Activated CD4-positive, alpha-beta T cell treated with anti-CD3 and anti-CD28 coated beads, Interleukin-2, amount 10 ng/mL, durations not matched to agents 7 days and 5 days (primary cell): ENCODE results near the gene PTPRN2. TPM values are rescaled to one million over a fixed set of nuclear protein-coding genes. Genes with fewer than 3 reads are reported as not detected.

ENCODE experiments used
- CTCF ChIA-PET: fragments of 350-600 bp; sonication (Branson Sonifier 250); formaldehyde crosslinking; loops from one replicate; lab custom pipeline; 2021; ENCODE audit warnings: antibody characterized with exemption; lab: Charles Lee
- POLR2A ChIA-PET: fragments of 350-600 bp; sonication (Branson Sonifier 250); formaldehyde crosslinking; loops from one replicate; lab custom pipeline; 2021; ENCODE audit warnings: antibody characterized with exemption; lab: Charles Lee
- DNase-seq: peaks from one replicate; pipeline ENCODE4 v3.0.0-alpha.2; 2020
- H3K27ac Mint-ChIP-seq: one replicate; pipeline ENCODE4 v1.8.0; 2021; ENCODE audit warnings: mild to moderate bottlenecking, moderate library complexity, mixed read lengths
- H3K27me3 Mint-ChIP-seq: one replicate; pipeline ENCODE4 v1.8.0; 2021; ENCODE audit warnings: mixed read lengths
- H3K36me3 Mint-ChIP-seq: one replicate; pipeline ENCODE4 v1.8.0; 2021; ENCODE audit warnings: low read depth, mixed read lengths
- H3K4me1 Mint-ChIP-seq: one replicate; pipeline ENCODE4 v1.8.0; 2021; ENCODE audit warnings: mixed read lengths
- H3K4me3 Mint-ChIP-seq: one replicate; pipeline ENCODE4 v1.8.0; 2021; ENCODE audit warnings: mild to moderate bottlenecking, moderate library complexity, mixed read lengths
- H3K9me3 Mint-ChIP-seq: one replicate; pipeline ENCODE4 v1.8.0; 2021; ENCODE audit warnings: mixed read lengths
- total RNA-seq, 2 experiments: library from RNA; stranded (reverse); gene quantifications; one replicate each; pipeline ENCODE4 v1.2.3, GENCODE V29; 2021

The PTPRN2 gene
- total RNA-seq, 2 experiments from 2014 or later = 2.6 to 2.7 TPM

DNA sequence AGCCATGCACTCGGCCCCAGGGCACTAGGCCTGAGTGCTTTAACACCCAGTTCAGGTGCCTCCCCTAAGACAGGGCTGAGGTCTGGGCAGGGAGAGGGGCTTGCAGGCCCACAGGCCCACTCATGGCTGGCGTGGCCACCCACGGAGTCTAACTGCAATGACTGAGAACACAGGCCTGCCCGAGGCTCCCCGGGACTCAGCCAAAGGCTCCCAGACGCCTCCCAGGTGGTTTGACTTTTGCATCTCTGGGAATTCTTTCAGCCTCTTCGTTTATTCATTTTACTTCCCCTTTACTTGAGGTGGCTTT lies 37.3 kb downstream of the PTPRN2 start:
- H3K4me1 Mint-ChIP-seq = no peaks in the 10 kb centered on the region
- no peak overlapping the region for H3K4me3 Mint-ChIP-seq
- POLR2A ChIA-PET = no interaction called here
- no peaks in the 10 kb centered on the region for H3K27me3 Mint-ChIP-seq
- no peak for DNase-seq
- CTCF ChIA-PET = no interaction called here
- no peaks in the 10 kb centered on the region for H3K9me3 Mint-ChIP-seq
- no peaks in the 10 kb centered on the region for H3K36me3 Mint-ChIP-seq
- no peak overlapping the region for H3K27ac Mint-ChIP-seq

DNA sequence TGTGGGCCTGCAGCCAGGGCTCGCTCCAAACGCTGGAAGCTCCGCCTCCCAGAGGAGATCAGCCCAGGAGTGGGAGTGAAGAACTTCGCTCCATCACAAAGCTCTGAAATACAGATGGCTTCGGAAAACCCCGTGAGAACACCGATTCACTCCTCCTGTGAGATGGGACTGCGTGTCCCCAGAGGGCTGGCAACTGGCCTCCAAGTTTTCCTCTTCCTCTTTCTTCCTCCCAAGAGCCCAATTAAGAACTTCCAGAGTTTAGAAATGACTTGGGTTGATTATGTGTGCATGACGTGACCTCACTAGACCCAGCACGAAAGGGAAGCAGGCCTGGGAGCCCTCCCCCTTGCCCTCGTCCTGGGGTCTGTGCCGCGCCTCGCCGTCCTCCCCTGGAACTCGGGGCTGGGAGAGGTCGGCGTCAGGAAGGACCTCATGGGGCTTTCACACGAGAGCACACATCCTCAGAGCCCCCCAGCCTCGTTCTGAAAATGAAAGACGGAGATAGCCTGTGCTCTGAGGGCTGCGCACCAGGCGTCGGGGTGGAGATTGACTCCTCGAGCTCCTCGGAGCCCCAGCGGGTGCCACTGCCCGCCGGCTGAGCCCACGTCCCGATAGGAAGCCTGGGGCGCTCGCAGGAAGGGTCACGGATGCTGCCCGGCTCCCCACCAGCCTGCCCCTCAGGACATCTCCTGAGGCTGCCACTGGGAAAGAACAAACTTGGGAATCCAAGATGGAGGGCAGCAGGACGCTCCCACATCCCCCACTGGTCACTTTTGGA lies 37.8 kb downstream of the PTPRN2 start:
- Mint-ChIP-seq H3K27me3 (no peaks in the 10 kb centered on the region), H3K4me1 (no peaks in the 10 kb centered on the region), H3K27ac (no peak overlapping the region)

DNA sequence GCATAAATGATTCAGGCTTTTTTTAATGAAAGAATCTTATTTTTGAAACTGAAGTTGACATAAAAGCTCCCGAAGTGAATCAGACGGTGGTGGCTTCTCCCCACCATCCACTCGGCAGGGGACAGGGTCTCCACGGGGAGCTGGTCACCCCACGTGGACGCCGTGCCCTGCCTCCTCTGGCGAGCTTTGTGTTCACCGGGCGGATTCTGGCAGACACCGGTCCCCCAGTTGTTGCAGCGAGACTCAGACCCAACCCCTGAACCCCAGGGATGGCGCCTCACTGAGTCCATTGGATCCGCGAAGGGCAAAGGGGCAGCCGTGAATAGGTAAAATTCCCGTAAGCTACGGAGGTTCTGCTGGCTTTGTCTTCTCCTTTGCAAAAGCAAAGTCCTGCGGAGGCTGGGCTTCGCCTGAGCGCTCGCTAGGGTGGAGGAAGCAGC lies 38.4 kb downstream of the PTPRN2 start:
- no peaks in the 10 kb centered on the region for H3K27me3 Mint-ChIP-seq
- H3K9me3 Mint-ChIP-seq = no peaks in the 10 kb centered on the region
- POLR2A ChIA-PET = no interaction called here
- H3K36me3 Mint-ChIP-seq = no peaks in the 10 kb centered on the region
- no peak overlapping the region for H3K27ac Mint-ChIP-seq
- no peak for DNase-seq
- CTCF ChIA-PET = no interaction called here
- H3K4me3 Mint-ChIP-seq = no peak overlapping the region
- H3K4me1 Mint-ChIP-seq = no peaks in the 10 kb centered on the region

More for the DNA sequence above, 37.8 kb downstream of the PTPRN2 start:
- H3K36me3 Mint-ChIP-seq = no peaks in the 10 kb centered on the region
- DNase-seq = no peak
- ChIA-PET POLR2A (no interaction called here), CTCF (no interaction called here)
- no peaks in the 10 kb centered on the region for H3K9me3 Mint-ChIP-seq
- H3K4me3 Mint-ChIP-seq = no peak overlapping the region

DNA sequence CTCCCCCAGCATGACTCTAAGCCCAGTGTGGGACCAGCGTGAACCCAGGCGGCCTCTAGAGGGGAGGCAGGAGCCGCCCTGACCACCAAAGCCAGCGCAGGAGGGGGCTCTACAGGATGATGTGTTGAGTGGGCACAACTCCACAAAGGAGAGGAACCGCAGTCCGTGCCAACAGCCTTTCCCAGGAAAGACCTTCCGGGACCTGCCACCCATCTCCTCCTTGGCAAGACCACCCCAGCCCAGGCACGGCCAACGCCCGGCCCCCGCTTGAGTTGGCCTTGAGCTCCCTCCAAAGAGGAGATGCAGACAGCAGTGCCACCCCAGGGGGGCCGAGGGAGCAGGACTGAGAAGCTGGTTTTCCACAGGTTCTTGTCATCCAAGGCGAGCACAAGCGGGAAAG lies 38.9 kb downstream of the PTPRN2 start:
- Mint-ChIP-seq H3K36me3 (no peaks in the 10 kb centered on the region), H3K27me3 (no peaks in the 10 kb centered on the region), H3K4me1 (no peaks in the 10 kb centered on the region), H3K4me3 (no peak overlapping the region), H3K27ac (no peak overlapping the region), H3K9me3 (no peaks in the 10 kb centered on the region)
- CTCF ChIA-PET = no interaction called here
- POLR2A ChIA-PET = no interaction called here
- no peak for DNase-seq

DNA sequence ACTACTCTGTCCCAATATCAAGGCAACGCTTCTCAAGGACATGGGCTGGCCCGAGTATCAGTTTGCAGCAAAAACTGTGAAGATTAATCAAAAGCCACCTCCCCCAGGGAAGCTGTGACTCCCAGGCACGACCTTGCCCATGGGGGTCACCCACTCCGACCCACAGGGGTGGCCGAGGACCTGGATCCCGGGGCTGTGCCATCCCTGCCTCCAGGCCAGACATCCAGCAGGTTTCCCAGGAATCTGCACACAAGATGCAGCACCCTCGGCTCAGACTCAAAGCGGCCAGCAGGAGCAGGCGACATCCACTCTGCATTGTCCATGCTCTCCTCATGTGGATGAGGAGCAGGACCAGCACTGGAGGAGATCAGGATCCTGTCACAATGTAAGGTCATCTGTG lies 39.8 kb downstream of the PTPRN2 start:
- no peak overlapping the region for H3K4me3 Mint-ChIP-seq
- no peak overlapping the region for H3K27ac Mint-ChIP-seq
- H3K36me3 Mint-ChIP-seq = no peaks in the 10 kb centered on the region
- ChIA-PET CTCF (no interaction called here), POLR2A (no interaction called here)
- DNase-seq = no peak
- no peaks in the 10 kb centered on the region for H3K4me1 Mint-ChIP-seq
- no peaks in the 10 kb centered on the region for H3K9me3 Mint-ChIP-seq
- H3K27me3 Mint-ChIP-seq = no peaks in the 10 kb centered on the region

DNA sequence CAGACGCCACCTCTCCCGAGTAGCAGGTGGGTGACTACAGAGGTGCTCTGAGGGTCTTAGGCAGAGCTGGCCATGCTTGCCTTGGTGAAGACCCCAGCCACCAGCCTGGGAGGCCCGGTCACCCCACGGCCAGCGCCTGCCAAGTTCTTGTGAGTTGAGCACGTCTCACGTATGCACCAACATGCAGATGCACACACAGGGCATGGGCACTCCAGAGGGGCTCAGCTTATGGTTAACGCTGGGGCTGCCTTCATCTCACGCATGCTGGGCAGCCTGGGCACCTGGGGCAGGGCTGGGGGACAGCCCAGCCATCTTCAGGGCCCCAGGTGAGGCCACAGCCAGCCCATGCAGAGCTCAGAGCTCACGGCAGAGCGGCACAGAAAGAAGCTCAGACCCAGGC lies 41.0 kb downstream of the PTPRN2 start:
- no peaks in the 10 kb centered on the region for H3K27me3 Mint-ChIP-seq
- no peaks in the 10 kb centered on the region for H3K4me1 Mint-ChIP-seq
- no peak overlapping the region for H3K27ac Mint-ChIP-seq
- no peaks in the 10 kb centered on the region for H3K9me3 Mint-ChIP-seq
- ChIA-PET CTCF (no interaction called here), POLR2A (no interaction called here)
- H3K36me3 Mint-ChIP-seq = no peaks in the 10 kb centered on the region
- DNase-seq = no peak
- H3K4me3 Mint-ChIP-seq = no peak overlapping the region

DNA sequence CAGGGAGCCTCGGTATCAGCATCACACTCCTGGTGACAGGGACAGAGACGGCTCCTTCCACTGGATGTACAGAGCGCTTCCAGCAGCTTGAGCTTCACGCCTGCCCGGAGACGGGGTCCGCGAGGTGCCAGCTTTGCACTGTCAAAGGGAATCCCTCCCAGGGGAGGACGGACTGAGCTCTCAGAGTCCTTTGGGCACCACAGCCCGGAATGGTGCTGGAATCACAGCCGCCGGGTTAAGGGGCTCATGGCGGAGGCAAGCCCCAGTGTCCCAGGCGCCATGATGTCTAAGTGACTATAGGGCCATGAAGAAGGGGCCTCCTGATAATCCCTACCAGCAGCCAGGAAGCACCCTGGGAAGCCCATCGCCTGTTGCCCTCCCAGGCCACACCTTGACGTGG lies 41.4 kb downstream of the PTPRN2 start:
- DNase-seq = no peak
- CTCF ChIA-PET = no interaction called here
- POLR2A ChIA-PET = no interaction called here
- no peaks in the 10 kb centered on the region for H3K36me3 Mint-ChIP-seq
- no peak overlapping the region for H3K27ac Mint-ChIP-seq
- H3K27me3 Mint-ChIP-seq = no peaks in the 10 kb centered on the region
- no peaks in the 10 kb centered on the region for H3K9me3 Mint-ChIP-seq
- no peak overlapping the region for H3K4me3 Mint-ChIP-seq
- H3K4me1 Mint-ChIP-seq = no peaks in the 10 kb centered on the region

DNA sequence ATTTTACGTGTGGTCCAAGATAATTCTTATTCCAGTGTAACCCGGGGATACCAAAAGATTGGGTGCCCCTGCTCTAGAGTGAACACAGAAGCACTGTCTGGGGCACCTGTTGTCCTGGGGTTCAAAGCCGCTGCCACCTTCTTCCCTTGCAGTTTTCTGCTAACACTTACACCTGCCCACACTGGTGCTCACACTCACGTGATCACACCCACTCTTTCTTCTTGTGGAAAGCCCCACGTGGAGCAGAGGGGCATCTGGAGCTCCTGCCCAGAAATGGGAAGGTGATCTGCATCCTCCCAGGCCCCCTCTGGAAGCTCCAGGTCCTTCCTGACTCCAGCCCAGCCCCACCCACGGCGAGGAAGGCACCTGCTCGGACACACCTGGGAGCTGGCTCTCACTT lies 42.9 kb downstream of the PTPRN2 start:
- Mint-ChIP-seq H3K4me3 (no peak overlapping the region), H3K27ac (no peak overlapping the region), H3K9me3 (no peaks in the 10 kb centered on the region), H3K4me1 (no peaks in the 10 kb centered on the region), H3K27me3 (no peaks in the 10 kb centered on the region), H3K36me3 (no peaks in the 10 kb centered on the region)
- no peak for DNase-seq
- POLR2A ChIA-PET = no interaction called here
- CTCF ChIA-PET = no interaction called here

DNA sequence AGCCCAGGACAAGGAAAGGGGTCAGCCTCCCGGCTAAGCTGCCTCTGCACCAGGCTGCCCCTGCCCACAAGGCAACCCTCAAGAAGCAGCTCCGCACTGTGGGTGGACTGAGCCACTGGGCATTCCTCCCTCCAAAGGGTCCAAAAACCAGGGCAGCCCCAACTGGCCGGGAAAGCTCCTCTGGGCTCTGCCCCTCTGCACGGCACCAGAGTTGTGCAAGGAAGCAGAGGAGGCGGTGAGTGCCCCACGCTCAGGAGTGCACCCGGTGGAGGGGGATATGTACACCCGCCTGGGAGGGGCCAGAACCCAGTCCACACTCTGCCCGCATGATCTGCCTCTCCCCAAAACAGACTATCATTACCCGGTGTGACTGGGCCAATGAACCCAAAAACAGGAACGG lies 43.8 kb downstream of the PTPRN2 start:
- Mint-ChIP-seq H3K9me3 (no peaks in the 10 kb centered on the region), H3K36me3 (no peaks in the 10 kb centered on the region), H3K27me3 (no peaks in the 10 kb centered on the region), H3K27ac (no peak overlapping the region), H3K4me1 (no peaks in the 10 kb centered on the region), H3K4me3 (no peak overlapping the region)
- POLR2A ChIA-PET = no interaction called here
- DNase-seq = no peak
- CTCF ChIA-PET = no interaction called here

DNA sequence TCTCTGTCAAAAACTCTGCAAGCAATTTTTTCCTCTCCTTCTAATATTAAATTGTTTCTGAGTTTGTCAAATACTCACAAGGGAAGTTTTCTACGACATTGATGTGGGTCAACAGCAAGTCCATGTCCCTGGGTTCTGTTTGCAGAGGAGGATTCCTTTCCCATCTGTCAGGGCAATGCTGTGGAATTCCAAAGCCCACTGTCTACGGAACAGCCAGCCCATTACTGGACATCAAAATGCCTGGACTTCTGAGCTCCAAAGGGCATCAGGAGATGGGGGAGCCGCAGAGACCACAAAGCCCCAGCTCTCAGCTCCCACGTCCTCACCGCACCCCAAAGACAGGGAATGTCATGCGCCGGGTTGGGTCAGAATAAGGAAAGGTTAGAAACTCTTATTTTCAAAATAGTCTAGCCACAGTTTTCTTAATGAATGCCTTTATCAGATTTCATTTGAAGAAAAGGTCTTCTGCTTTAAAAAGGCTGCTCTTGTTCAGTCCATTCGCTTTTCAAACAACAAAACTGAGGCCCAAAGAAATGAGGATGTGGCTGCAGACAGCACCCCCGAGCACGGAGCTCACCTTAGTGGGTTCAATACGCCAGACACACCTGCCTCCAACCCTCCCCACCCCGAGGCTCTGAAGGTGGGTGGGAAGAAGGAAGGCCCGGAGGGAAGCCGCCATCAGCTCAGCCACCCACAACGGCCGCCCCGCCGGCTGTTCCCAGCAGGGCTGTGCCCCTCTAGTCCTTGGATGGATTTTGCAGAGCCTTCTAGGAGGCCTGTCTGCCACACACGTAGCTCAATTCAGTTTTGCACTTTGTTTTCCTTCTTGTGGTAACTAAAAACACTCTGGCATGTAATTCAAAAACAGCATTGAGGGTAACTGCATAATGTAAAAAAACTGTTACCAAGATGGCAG lies 44.7 kb downstream of the PTPRN2 start:
- H3K9me3 Mint-ChIP-seq = no peaks in the 10 kb centered on the region
- H3K4me1 Mint-ChIP-seq = no peaks in the 10 kb centered on the region
- no peaks in the 10 kb centered on the region for H3K27me3 Mint-ChIP-seq
- H3K36me3 Mint-ChIP-seq = no peaks in the 10 kb centered on the region
- no peak overlapping the region for H3K4me3 Mint-ChIP-seq
- no peak overlapping the region for H3K27ac Mint-ChIP-seq
- POLR2A ChIA-PET = no interaction called here
- no peak for DNase-seq
- CTCF ChIA-PET = interaction anchor here (1.2 kb wide), 1 partner anchor 15 kb away, joined by 3 read pairs; no protein-coding TSS in a partner anchor

DNA sequence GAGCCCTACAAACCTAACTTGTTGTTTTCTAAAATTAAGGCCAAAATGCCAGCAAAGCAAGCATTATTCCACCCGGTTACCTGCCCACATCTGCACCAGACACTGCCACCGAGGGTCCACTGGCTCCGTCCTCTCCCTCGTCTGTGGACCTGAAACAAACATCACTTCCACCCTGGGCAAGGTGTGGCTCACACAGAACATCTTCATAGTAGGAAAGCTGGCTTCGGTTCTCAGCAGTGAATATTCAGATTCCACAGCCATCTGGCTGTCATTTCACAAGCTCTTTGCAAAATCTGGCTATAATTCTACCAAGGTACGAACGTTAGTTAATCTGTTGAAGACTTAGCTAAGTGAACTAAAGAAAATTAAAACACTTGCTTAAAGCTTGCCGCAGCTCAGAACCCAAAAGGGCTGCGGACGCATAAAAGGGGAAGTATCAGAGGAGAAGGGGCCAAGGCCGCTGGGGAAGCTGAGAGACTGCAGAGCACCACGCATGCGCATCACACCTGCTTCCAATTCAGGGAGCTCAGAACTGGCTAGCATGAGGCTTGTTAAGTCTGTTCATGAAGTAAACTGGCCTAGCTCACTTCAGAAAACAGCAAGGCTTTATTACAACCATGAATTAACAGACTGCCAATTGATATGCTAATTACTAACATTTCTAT lies 46.1 kb downstream of the PTPRN2 start:
- Mint-ChIP-seq H3K27me3 (no peaks in the 10 kb centered on the region), H3K4me3 (no peak overlapping the region), H3K9me3 (no peaks in the 10 kb centered on the region), H3K36me3 (no peaks in the 10 kb centered on the region), H3K4me1 (no peaks in the 10 kb centered on the region), H3K27ac (no peak overlapping the region)
- DNase-seq = peak; percentile 11
- ChIA-PET CTCF (no interaction called here), POLR2A (no interaction called here)

DNA sequence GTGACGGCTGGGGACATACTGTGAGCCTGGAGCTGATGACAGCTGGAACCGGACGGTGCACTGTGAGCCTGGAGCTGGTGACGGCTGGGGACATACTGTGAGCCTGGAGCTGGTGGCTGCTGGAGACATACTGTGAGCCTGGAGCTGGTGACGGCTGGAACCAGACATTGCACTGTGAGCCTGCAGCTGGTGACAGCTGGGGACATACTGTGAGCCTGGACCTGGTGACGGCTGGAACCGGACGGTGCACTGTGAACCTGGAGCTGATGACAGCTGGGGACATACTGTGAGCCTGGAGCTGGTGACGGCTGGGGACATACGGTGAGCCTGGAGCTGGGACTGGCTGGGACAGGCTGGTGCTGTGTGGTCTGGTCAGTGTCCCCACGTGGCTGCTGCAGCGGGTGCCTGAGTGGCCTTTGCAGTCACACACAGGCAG lies 47.9 kb downstream of the PTPRN2 start:
- H3K27me3 Mint-ChIP-seq = no peaks in the 10 kb centered on the region
- no peaks in the 10 kb centered on the region for H3K36me3 Mint-ChIP-seq
- H3K9me3 Mint-ChIP-seq = no peaks in the 10 kb centered on the region
- ChIA-PET POLR2A (no interaction called here), CTCF (no interaction called here)
- DNase-seq = no peak
- no peak overlapping the region for H3K27ac Mint-ChIP-seq
- no peak overlapping the region for H3K4me3 Mint-ChIP-seq
- H3K4me1 Mint-ChIP-seq = peaks cover 1% of the 10 kb centered on the region
